GM21447 (cell line): ENCODE results near the gene WDR37.
"Not testable (repeated sequence)": the region's sequence is repeated elsewhere in the genome, so short reads cannot be mapped to it uniquely, and the experiment has no call there.

Source experiments
- ATAC-seq: cut with Tn5 transposase; IDR thresholded peaks from one replicate; pipeline ENCODE4 v1.9.1; 2021; ENCODE audit not compliant: unreplicated experiment

The WDR37 gene

GRCh38 chr10:1041514-1041913, 14.7 kb upstream of the WDR37 start:
- ATAC-seq, result no peak

- peak; percentile 62 for ATAC-seq
Measured at GRCh38 chr10:1043532-1043995, 12.6 kb upstream of the WDR37 start.

- no peak for ATAC-seq
Measured at GRCh38 chr10:1044146-1044545, 12.0 kb upstream of the WDR37 start.

GRCh38 chr10:1044964-1045363, 11.2 kb upstream of the WDR37 start:
- ATAC-seq, result no peak

- no peak for ATAC-seq
Measured at GRCh38 chr10:1045415-1045814, 10.8 kb upstream of the WDR37 start.

- ATAC-seq, result no peak
Measured at GRCh38 chr10:1047937-1048336, 8.2 kb upstream of the WDR37 start.

- ATAC-seq, result peak; percentile 5
Measured at GRCh38 chr10:1048349-1048731, 7.8 kb upstream of the WDR37 start.

- peak; percentile 78 for ATAC-seq
Measured at GRCh38 chr10:1048732-1049424, 7.3 kb upstream of the WDR37 start, which contains the start of gene IDI1. Gene IDI1, minus strand, starts transcription at chr10:1049119. Its CDS starts 116 bp downstream, at chr10:1049003.

- no peak for ATAC-seq
Measured at GRCh38 chr10:1049425-1049958, 6.7 kb upstream of the WDR37 start.

GRCh38 chr10:1050145-1050544, 6.0 kb upstream of the WDR37 start:
- ATAC-seq, result no peak

- ATAC-seq, result no peak
Measured at GRCh38 chr10:1050554-1050953, 5.6 kb upstream of the WDR37 start.

- no peak for ATAC-seq
Measured at GRCh38 chr10:1054684-1055083, 1.5 kb upstream of the WDR37 start.

GRCh38 chr10:1057106-1057657, 997 bp downstream of the WDR37 start:
- peak; percentile 22 for ATAC-seq

GRCh38 chr10:1058017-1058416, 1.8 kb downstream of the WDR37 start:
- ATAC-seq, result no peak

- no peak for ATAC-seq
Measured at GRCh38 chr10:1059902-1060301, 3.7 kb downstream of the WDR37 start.

- no peak for ATAC-seq
Measured at GRCh38 chr10:1061930-1062774, 6.0 kb downstream of the WDR37 start.

GRCh38 chr10:1063232-1063865, 7.2 kb downstream of the WDR37 start:
- ATAC-seq, result no peak

GRCh38 chr10:1064964-1065247, 8.7 kb downstream of the WDR37 start:
- no peak for ATAC-seq

GRCh38 chr10:1066734-1067133, 10.5 kb downstream of the WDR37 start:
- ATAC-seq, result not testable (repeated sequence)

GRCh38 chr10:1068380-1069361, 12.5 kb downstream of the WDR37 start:
- ATAC-seq, result no peak
